Measurements from ENCODE around the gene ALG8.

The ALG8 gene

GRCh38 chr11:78150346-78150745, 10.9 kb upstream of the ALG8 start:
- in situ Hi-C loops (cut with HindIII; ENCODE audit: low pct_unique_long_range_greater_than_20kb, low sequenced_read_pairs), result no loop called here
- no peak for TF ChIP-seq JUND (IDR thresholded peaks at IDR 0.05; ENCODE audit: low read depth)
- no peak for DNase-seq (ENCODE audit: low read depth in 1 of 2, low spot score in 1 of 2)

GRCh38 chr11:78149646-78150045, 10.2 kb upstream of the ALG8 start:
- in situ Hi-C loops (cut with HindIII; ENCODE audit: low pct_unique_long_range_greater_than_20kb, low sequenced_read_pairs), result no loop called here
- DNase-seq (ENCODE audit: low read depth in 1 of 2, low spot score in 1 of 2), result peak in 1 of 2 experiments; percentile 67
- no peak for TF ChIP-seq JUND (IDR thresholded peaks at IDR 0.05; ENCODE audit: low read depth)

GRCh38 chr11:78147807-78148206, 8.4 kb upstream of the ALG8 start:
- no peak for DNase-seq (ENCODE audit: low read depth in 1 of 2, low spot score in 1 of 2)
- in situ Hi-C loops (cut with HindIII; ENCODE audit: low pct_unique_long_range_greater_than_20kb, low sequenced_read_pairs), result no loop called here
- no peak for TF ChIP-seq JUND (IDR thresholded peaks at IDR 0.05; ENCODE audit: low read depth)

- in situ Hi-C loops (cut with HindIII; ENCODE audit: low pct_unique_long_range_greater_than_20kb, low sequenced_read_pairs), result no loop called here
- no peak for DNase-seq (ENCODE audit: low read depth in 1 of 2, low spot score in 1 of 2)
- TF ChIP-seq JUND (IDR thresholded peaks at IDR 0.05; ENCODE audit: low read depth), result no peak
These were observed 6.1 kb upstream of the ALG8 start for GRCh38 chr11:78145511-78146025.

- TF ChIP-seq JUND (IDR thresholded peaks at IDR 0.05; ENCODE audit: low read depth), result no peak
- in situ Hi-C loops (cut with HindIII; ENCODE audit: low pct_unique_long_range_greater_than_20kb, low sequenced_read_pairs), result no loop called here
- no peak for DNase-seq (ENCODE audit: low read depth in 1 of 2, low spot score in 1 of 2)
These were observed 1.1 kb upstream of the ALG8 start for GRCh38 chr11:78140392-78141077.

- peak in 1 of 2 experiments; percentile 31 for DNase-seq (ENCODE audit: low read depth in 1 of 2, low spot score in 1 of 2)
- in situ Hi-C loops (cut with HindIII; ENCODE audit: low pct_unique_long_range_greater_than_20kb, low sequenced_read_pairs), result no loop called here
- no peak for TF ChIP-seq JUND (IDR thresholded peaks at IDR 0.05; ENCODE audit: low read depth)
These were observed 568 bp downstream of the ALG8 start for GRCh38 chr11:78138694-78139421.

GRCh38 chr11:78138291-78138690, 1.1 kb downstream of the ALG8 start:
- in situ Hi-C loops (cut with HindIII; ENCODE audit: low pct_unique_long_range_greater_than_20kb, low sequenced_read_pairs), result no loop called here
- no peak for TF ChIP-seq JUND (IDR thresholded peaks at IDR 0.05; ENCODE audit: low read depth)
- DNase-seq (ENCODE audit: low read depth in 1 of 2, low spot score in 1 of 2), result no peak

GRCh38 chr11:78132475-78132874, 7.0 kb downstream of the ALG8 start:
- in situ Hi-C loops (cut with HindIII; ENCODE audit: low pct_unique_long_range_greater_than_20kb, low sequenced_read_pairs), result no loop called here
- no peak for TF ChIP-seq JUND (IDR thresholded peaks at IDR 0.05; ENCODE audit: low read depth)
- DNase-seq (ENCODE audit: low read depth in 1 of 2, low spot score in 1 of 2), result no peak

- no peak for TF ChIP-seq JUND (IDR thresholded peaks at IDR 0.05; ENCODE audit: low read depth)
- in situ Hi-C loops (cut with HindIII; ENCODE audit: low pct_unique_long_range_greater_than_20kb, low sequenced_read_pairs), result no loop called here
- peak in 1 of 2 experiments; percentile 25 for DNase-seq (ENCODE audit: low read depth in 1 of 2, low spot score in 1 of 2)
These were observed 7.5 kb downstream of the ALG8 start for GRCh38 chr11:78131956-78132355.

GRCh38 chr11:78127403-78127802, 12.0 kb downstream of the ALG8 start:
- in situ Hi-C loops (cut with HindIII; ENCODE audit: low pct_unique_long_range_greater_than_20kb, low sequenced_read_pairs), result no loop called here
- peak in 1 of 2 experiments; percentile 23 for DNase-seq (ENCODE audit: low read depth in 1 of 2, low spot score in 1 of 2)
- no peak for TF ChIP-seq JUND (IDR thresholded peaks at IDR 0.05; ENCODE audit: low read depth)

GRCh38 chr11:78112582-78113275, 26.7 kb downstream of the ALG8 start:
- no peak for TF ChIP-seq JUND (IDR thresholded peaks at IDR 0.05; ENCODE audit: low read depth)
- DNase-seq (ENCODE audit: low read depth in 1 of 2, low spot score in 1 of 2), result no peak
- in situ Hi-C loops (cut with HindIII; ENCODE audit: low pct_unique_long_range_greater_than_20kb, low sequenced_read_pairs), result no loop called here

GRCh38 chr11:78111298-78111697, 28.1 kb downstream of the ALG8 start:
- in situ Hi-C loops (cut with HindIII; ENCODE audit: low pct_unique_long_range_greater_than_20kb, low sequenced_read_pairs), result no loop called here
- DNase-seq (ENCODE audit: low read depth in 1 of 2, low spot score in 1 of 2), result no peak
- TF ChIP-seq JUND (IDR thresholded peaks at IDR 0.05; ENCODE audit: low read depth), result no peak

GRCh38 chr11:78110830-78111229, 28.6 kb downstream of the ALG8 start:
- no peak for TF ChIP-seq JUND (IDR thresholded peaks at IDR 0.05; ENCODE audit: low read depth)
- no peak for DNase-seq (ENCODE audit: low read depth in 1 of 2, low spot score in 1 of 2)
- in situ Hi-C loops (cut with HindIII; ENCODE audit: low pct_unique_long_range_greater_than_20kb, low sequenced_read_pairs), result no loop called here
